Measurements from ENCODE around the gene PITPNM3.
A peak's percentile ranks its signal among the peaks of the same experiment; 100 is the strongest.

Gene PITPNM3

GRCh38 chr17:6443692-6444570 is 112.4 kb downstream of the PITPNM3 start, which contains the start of gene PIMREG:
PIMREG (plus strand) TSS chr17:6444455; CDS start chr17:6445111, 656 bp downstream.
- peak; percentile 76 for DNase-seq (ENCODE audit: low read depth)
- TF ChIP-seq, protein P1, sequence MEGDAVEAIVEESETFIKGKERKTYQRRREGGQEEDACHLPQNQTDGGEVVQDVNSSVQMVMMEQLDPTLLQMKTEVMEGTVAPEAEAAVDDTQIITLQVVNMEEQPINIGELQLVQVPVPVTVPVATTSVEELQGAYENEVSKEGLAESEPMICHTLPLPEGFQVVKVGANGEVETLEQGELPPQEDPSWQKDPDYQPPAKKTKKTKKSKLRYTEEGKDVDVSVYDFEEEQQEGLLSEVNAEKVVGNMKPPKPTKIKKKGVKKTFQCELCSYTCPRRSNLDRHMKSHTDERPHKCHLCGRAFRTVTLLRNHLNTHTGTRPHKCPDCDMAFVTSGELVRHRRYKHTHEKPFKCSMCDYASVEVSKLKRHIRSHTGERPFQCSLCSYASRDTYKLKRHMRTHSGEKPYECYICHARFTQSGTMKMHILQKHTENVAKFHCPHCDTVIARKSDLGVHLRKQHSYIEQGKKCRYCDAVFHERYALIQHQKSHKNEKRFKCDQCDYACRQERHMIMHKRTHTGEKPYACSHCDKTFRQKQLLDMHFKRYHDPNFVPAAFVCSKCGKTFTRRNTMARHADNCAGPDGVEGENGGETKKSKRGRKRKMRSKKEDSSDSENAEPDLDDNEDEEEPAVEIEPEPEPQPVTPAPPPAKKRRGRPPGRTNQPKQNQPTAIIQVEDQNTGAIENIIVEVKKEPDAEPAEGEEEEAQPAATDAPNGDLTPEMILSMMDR (IDR thresholded peaks at IDR 0.05; ENCODE audit: low read depth, low read length, missing control alignments), result no peak
- in situ Hi-C loops (cut with HindIII; ENCODE audit: low sequenced_read_pairs), result no loop called here
- H3K4me3 ChIP-seq (ENCODE audit: low read depth, low read length), result peak within 1 kb of the TSS; percentile 54

GRCh38 chr17:6442775-6443174 is 113.6 kb downstream of the PITPNM3 start:
- H3K4me3 ChIP-seq (ENCODE audit: low read depth, low read length), result no peak overlapping the region
- DNase-seq (ENCODE audit: low read depth), result no peak
- TF ChIP-seq, protein P1 (IDR thresholded peaks at IDR 0.05; ENCODE audit: low read depth, low read length, missing control alignments), result no peak
- in situ Hi-C loops (cut with HindIII; ENCODE audit: low sequenced_read_pairs), result no loop called here

DNA sequence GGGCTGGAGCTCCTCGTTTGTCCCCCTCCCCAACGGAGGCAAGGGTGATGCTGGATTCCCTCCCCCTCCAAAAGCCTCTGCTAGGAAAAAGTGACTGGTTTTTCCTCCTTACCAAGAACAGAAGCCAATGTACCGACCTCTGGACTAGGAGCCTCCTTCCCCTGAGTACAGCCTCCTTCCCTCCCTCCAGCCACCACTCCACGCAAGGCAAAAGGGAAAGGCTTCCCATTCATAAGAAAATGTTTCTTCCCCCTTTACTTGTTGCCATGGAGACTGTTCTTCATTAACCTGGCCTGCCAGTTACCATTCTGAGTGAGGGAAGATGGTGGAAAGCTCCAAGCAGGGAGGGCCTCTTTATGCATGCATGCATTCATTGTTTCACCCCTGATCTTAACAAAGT is 116.4 kb downstream of the PITPNM3 start:
- in situ Hi-C loops (cut with HindIII; ENCODE audit: low sequenced_read_pairs), result no loop called here
- TF ChIP-seq, protein P1 (IDR thresholded peaks at IDR 0.05; ENCODE audit: low read depth, low read length, missing control alignments), result no peak
- DNase-seq (ENCODE audit: low read depth), result no peak
- no peak overlapping the region for H3K4me3 ChIP-seq (ENCODE audit: low read depth, low read length)

GRCh38 chr17:6437956-6438355 is 118.4 kb downstream of the PITPNM3 start:
- no peak for DNase-seq (ENCODE audit: low read depth)
- TF ChIP-seq, protein P1 (IDR thresholded peaks at IDR 0.05; ENCODE audit: low read depth, low read length, missing control alignments), result no peak
- no peak overlapping the region for H3K4me3 ChIP-seq (ENCODE audit: low read depth, low read length)
- in situ Hi-C loops (cut with HindIII; ENCODE audit: low sequenced_read_pairs), result no loop called here

GRCh38 chr17:6437466-6437865 is 118.9 kb downstream of the PITPNM3 start:
- no peak for DNase-seq (ENCODE audit: low read depth)
- in situ Hi-C loops (cut with HindIII; ENCODE audit: low sequenced_read_pairs), result no loop called here
- no peak overlapping the region for H3K4me3 ChIP-seq (ENCODE audit: low read depth, low read length)
- TF ChIP-seq, protein P1 (IDR thresholded peaks at IDR 0.05; ENCODE audit: low read depth, low read length, missing control alignments), result no peak

DNA sequence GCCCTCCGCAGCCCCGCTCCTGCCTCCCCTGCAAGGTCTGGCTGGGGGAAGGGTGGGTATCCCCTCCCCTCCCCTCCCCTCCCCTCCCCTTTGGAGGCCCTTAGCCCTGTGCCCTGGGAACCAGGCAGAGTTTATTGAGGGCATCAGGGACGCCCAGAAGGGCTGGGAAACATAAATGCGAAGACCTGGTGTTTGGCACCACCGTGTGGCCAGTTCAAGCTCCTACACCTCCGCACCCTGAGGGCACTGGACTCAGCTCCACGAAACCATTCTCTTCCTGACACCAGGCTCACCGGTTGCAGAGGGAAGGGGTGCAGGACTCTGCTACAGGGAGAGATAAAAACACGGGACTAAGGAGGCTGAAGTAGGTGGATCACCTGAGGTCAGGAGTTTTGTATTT is 120.4 kb downstream of the PITPNM3 start:
- peak; percentile 24 for DNase-seq (ENCODE audit: low read depth)
- TF ChIP-seq, protein P1 (IDR thresholded peaks at IDR 0.05; ENCODE audit: low read depth, low read length, missing control alignments), result peak; percentile 84
- in situ Hi-C loops (cut with HindIII; ENCODE audit: low sequenced_read_pairs), result no loop called here
- no peak overlapping the region for H3K4me3 ChIP-seq (ENCODE audit: low read depth, low read length)
